A204.1 (cell line): Measurements from ENCODE around the gene RHOT2.

Experiments
- FAIRE-seq: peaks from 2 replicates; lab custom pipeline; 2012; peaks lifted over from hg19 to GRCh38; lab: Jason Lieb, UNC

RHOT2 gene

DNA sequence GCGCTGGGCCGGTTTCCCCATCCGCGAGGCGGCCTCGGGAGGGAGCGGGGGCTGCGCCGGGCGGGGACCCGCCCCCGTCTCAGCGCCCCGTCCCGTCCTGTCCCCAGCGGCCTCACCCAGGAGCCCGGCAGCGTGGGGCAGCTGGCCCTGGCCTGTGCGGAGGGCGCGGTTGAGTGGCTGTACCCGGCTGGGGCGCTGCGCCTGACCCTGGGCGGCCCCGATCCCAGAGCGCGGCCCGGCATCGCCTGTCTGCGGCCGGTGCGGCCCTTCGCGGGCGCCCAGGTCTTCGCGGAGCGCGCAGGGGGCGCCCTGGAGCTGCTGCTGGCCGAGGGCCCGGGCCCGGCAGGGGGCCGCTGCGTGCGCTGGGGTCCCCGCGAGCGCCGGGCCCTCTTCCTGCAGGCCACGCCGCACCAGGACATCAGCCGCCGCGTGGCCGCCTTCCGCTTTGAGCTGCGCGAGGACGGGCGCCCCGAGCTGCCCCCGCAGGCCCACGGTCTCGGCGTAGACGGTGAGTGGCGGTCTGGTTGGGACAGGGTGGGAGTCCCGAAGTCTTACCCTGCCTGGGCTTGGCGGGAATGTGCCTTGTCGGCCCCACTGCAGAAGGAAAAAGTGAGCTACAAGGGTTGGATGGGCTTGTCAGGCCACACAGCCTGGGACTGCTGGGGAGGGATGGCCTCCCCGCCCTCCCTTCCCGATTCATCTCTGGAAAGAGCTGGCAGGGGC lies 47.7 kb downstream of the RHOT2 start:
- no peak for FAIRE-seq

DNA sequence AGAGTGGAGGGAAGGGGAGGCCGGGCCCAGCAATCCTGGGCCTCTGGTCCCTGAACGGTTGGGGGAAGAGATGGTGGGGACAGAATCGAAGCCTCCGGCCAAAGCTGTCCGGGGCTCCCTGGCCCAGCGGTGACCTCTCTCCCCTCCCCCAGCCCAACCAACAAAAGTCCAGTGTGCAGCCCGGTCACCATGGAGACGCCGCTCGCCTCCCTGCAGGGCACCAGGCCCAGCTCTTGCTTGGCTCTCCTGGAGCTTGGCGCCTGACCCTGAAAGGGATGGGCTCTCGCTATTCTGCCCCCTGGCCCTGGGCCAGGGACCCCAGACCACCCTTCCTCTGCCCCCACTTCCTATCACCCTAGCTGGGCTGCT lies 48.3 kb downstream of the RHOT2 start:
- FAIRE-seq, result no peak

GRCh38 chr16:716768-717325 lies 48.9 kb downstream of the RHOT2 start:
- FAIRE-seq, result no peak

- FAIRE-seq, result no peak
Observed at GRCh38 chr16:717450-718245, 49.7 kb downstream of the RHOT2 start.

DNA sequence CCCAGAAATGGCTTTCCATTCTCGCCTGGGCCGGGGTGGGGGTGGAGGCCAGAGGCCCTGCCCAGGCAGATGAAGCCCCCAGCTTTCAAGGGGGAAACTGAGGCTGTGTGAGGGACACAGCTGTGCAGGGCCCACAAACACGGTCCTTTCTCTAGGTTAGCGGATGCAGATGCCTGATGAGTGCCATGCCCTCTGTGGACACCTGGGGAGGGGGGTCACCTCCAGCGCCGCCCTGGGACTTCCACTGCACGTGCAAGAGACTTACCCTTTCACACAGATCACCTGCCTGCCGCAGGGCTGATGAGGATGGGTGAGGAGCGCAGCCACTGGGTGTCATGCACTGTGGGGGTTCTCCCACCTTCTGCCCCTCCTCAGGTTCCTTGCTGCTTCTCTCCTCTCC lies 50.5 kb downstream of the RHOT2 start:
- FAIRE-seq, result no peak

DNA sequence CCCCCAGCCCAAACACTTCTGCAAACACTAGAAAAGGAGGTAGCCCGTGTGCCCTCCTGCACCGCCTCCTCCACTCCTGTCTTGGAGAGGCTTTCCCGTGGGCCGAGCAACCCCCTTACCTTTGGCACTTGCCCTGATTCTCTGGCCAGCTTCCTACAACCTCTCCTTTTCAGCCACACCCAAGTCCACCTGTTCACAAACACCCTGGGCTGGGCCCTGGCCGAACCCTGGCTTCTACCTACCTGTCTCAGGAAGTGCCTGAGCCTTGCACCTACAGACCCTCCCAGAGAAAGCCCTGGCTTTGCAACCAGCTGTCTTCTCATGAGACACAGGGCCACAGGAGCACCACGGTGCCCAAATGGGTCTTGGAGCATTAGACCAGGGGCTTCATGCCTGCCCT lies 51.0 kb downstream of the RHOT2 start:
- no peak for FAIRE-seq

DNA sequence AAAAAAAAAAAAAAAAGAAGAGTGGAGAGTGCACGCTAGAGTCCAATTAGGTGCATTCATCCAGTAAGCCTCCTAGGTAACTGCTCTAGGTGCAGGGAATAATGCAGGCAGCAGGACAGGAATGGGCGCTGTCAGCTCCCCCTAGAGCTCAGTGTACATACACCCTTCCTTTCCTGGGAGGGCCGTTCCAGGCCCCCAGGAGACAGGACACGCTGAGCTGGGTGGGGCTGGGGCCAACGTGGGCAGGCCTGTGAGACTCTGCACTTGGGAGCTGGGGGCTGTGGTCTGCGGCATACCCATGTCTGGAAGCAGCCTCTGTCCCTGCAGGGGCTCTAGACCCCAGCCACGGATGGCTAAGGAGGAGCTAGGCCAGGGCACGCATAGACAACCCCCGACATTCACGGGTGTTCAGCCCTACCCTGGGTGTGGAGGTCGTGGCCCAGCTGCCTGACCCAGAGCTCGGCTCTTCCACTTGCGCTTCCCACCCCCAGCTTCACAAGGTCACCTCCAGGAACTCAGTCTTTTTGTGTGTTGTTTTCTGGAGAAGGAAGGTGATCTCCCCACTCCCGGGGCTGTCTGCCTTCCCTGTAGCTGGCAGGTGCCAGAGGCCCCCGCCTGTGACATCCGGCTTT lies 52.0 kb downstream of the RHOT2 start:
- no peak for FAIRE-seq

DNA sequence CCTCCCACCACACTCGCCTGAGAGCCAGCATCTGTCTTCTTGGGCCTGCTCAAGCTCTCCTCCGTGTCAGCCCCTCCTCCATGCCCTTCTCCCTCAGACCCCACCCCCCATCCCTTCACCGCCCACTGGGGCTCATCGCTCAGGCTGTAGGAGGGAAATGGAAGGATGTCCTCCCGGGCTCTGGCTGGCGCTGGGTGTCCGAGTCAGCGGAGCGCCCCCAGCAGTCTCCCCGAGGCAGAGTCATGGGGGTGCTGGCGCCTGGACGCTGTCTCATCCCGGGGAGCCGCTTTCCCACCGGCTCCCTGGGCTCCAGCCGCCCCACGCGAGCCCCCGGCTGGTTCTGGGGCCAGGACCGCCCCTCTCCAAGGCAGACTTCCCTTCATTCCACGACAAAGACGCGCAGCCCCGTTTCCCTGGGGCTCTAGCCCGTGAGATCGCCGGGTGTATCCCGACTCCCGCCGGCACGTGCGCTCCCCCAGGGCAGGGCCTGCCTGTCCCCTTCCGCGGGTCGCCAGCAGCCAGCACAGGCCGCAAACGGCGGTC lies 52.6 kb downstream of the RHOT2 start:
- no peak for FAIRE-seq

- FAIRE-seq, result no peak
Observed at GRCh38 chr16:720990-721764, 53.2 kb downstream of the RHOT2 start, which contains the start of gene ANTKMT. TSS of gene ANTKMT (plus strand) at chr16:721146. CDS start at chr16:721275, 129 bp downstream.

DNA sequence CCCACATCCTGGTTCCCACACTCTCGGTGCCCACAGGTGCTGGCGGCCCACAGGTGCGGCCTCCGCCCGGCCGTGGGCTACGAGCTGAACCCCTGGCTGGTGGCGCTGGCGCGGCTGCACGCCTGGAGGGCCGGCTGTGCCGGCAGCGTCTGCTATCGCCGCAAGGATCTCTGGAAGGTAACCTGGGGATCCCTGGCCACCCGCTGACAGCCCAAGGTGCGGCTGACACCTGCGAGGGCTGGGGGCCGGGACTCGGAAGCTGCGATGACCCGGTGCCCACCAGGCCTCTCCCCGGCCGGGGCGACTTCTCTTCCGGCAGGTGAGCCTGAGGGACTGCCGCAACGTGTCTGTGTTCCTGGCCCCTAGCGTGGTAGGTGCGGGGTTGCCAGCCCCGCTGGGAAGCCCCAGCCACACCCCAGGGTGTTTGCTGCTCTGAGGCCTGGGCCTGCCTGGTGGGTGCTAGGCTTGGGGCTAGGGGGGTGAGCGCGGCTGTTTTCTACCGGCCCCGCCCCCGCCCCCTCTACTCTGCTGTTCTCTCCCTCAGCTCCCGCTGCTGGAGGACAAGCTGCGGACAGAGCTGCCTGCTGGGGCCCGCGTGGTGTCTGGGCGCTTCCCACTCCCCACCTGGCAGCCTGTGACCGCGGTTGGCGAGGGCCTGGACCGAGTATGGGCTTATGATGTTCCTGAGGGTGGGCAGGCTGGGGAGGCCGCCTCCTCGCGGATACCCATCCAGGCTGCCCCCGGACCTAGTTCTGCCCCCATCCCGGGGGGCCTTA lies 54.0 kb downstream of the RHOT2 start:
- FAIRE-seq, result no peak

DNA sequence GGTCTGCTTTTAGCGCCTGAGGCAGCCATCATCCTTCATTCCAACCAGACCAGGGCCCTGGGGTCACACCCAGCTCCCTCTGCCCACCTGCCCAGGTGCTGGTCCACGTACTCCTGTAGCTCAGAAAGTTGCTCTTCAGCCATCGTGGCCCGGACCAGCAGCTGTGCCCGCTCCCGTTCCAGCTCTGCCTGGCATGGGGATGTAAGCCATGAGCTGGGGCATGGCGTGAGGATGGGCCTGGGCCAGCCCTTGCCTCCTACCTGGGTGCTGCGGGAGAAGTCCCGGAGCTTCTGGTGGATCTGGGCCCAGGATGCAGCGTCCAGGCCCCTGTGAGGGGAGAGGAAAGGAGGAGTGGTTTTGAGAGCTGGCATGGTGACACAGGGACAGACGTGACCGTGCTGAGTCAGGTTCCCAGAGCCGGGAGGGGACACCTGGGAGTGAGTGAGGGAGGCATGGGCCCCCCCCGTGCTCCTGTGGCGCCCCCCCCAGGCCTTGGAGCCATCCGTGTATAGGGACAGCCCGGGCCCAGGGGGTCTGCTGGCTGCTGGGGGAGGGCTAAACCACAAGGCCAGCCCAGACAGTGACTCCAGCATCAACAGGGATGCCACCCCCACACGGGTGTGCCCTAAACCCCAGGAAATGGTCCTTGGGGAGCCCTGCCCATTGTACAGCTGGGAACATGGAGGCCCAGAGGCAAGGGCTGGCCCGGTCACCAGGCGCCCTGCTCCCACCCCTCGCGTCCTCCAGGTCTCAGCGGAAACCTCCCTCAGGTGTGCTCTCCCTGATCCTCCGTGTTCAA lies 55.1 kb downstream of the RHOT2 start:
- FAIRE-seq, result no peak

DNA sequence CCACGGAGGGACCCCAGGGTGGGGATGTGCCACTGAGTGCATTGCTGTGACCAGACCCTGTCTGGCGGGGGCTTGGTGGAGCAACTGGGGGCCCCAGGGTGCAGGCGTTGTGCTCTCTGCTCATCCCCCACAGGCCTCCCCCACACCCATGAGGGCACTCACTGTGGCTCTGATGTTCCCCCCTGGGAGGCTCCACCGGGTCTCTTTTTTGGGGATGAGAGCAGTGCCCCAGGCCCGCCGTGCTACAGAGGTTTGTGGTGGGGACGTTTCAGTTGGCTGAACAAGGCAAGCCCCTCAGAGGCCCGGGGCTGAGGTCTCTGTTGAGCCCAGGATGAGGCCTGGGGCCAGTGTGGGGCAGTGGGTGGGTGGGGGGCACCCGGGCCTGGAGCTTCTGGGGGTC lies 55.8 kb downstream of the RHOT2 start:
- FAIRE-seq, result no peak
